Measurements from ENCODE around the gene CHD8.
A peak's percentile ranks its signal among the peaks of the same experiment; 100 is the strongest.
"Not testable (repeated sequence)": the region's sequence is repeated elsewhere in the genome, so short reads cannot be mapped to it uniquely, and the experiment has no call there.

CHD8 gene

DNA sequence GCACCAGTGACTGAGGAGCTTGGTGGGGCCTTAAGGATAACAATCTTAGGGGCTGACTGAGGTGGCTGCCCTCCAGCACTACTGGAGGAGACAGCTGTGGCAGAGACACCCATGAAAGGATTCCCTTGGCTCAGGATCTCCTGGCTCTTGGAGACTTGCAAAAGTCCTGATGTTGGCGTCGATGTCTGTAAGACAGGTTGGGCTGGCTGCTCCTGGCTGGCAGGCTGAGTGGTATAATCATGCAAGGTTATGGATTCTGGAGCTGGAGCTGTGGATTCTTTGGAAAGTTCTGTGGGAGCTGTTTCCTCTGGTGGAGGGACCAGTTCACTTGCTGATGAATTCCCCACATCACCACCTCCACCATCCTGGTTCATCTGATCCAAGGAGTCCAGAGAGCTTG is 24.8 kb downstream of the CHD8 start:
- DNase-seq: no peak

- no peak for DNase-seq
Observed at GRCh38 chr14:21428930-21429329, 27.0 kb downstream of the CHD8 start.

DNA sequence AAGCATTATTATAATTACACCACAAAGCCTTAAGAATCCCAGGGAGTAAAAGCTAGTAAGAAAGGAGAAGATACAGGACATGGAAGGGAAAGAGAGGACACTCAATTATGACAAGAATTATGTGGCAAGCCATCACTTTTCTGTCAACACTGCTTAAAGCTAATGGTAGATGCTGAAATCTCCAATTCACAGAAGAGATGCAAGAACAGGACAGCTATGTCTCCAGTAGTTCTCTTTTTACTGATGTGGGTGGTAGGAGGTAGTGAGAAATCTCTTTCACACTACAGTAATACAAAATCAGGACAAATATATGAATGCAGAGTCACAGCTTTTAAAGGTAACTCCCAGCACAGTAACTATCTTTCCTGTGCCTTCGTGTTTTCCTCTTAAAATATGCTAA is 29.2 kb downstream of the CHD8 start:
- DNase-seq: no peak

DNA sequence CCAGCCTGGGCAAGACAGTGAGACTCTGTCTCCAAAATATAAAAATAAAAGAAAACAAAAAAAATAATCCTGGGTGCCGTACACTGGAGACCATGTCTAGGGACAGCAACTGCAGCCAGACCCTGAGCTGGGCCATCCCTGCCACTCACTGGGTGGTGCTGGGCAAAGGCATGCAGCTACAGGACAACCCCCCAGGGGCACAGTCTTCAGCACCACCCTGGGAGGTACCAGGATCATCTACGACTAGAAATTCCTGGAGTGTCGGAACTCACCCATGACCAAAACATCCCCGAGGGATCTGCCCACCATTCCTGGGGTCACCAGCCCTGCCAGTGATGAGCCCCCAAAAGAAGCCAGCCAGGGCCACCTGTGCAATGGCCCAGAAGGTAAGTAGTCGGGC is 36.4 kb downstream of the CHD8 start:
- DNase-seq: no peak

GRCh38 chr14:21415329-21415728 is 40.6 kb downstream of the CHD8 start:
- DNase-seq: no peak

- no peak for DNase-seq
Observed at GRCh38 chr14:21414137-21414631, 41.7 kb downstream of the CHD8 start.

GRCh38 chr14:21408147-21408546 is 47.8 kb downstream of the CHD8 start:
- no peak for DNase-seq

DNA sequence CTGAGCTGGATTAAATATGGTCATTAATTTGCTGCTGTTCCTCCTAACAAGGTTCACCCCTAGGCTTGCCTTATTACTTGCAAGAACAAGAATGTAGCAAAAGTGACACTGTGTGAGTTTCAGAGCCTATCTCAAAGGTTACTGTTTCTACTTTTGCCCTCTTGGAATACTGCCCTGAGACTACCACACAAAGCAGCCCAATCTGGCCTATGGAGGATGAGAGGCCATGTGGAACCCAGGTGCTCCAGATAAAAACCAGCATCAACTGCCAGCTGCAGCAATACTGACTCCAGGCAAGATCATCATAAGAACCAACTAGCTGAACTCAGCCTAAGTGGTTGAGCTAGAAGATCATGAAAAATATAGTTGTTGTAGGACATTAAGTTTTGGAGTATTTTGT is 49.7 kb downstream of the CHD8 start:
- DNase-seq: no peak

- no peak for DNase-seq
Observed at GRCh38 chr14:21405097-21405496, 50.8 kb downstream of the CHD8 start.

- DNase-seq: no peak
Observed at GRCh38 chr14:21399311-21399870, 56.5 kb downstream of the CHD8 start.

- no peak for DNase-seq
Observed at GRCh38 chr14:21398901-21399300, 57.0 kb downstream of the CHD8 start.

DNA sequence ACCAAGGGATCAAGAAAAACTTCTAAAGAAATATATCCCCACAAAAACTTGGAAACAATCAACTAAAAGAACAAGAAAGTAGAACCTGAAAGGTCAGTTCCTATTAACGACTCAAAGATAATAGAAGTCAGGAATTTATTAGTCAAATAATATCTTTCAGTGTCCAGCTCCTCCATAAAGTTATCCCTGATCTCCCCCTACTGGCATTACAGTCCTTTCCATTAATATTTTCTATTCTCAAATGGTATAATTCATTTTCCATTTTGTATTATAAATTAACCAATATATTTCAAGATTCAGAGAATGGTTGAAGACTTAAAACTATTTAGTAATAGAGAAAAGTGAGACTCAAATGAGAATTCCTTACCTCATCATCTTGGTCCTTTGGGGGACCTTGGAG is 60.5 kb downstream of the CHD8 start:
- DNase-seq: no peak

DNA sequence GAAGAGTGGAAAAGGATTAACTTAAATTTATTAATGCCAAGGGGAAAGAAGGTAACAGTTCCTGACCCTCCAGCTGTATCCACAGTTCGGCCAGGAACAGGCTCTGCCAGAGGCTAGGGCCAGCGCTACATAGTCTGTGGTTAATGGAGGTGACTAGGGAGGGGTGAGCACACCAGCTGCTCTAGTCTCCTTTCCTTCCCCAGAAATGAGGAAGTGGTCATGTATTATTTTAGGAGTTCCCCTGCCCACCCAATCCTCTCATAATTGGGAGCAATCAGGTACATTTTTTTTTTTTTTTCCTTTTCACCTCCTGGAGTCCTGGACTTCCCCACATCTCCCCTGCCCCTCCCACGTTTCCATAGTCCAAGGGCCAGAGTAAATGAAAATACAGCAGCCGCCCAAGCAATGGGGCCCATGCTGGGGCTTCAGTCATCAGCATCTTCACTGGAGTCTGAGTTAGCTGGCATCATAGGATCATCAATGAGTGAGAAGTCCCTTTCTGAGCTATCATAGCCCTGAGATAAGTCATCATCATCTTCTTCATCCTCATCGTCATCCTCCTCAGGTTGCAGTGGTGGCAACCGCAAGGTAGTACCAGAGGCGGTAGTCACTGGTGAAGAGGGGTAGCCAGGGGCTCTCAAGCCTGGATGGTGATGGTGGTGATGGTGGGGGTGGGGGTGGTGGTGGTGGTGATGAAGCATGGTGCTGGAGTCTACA is 70.6 kb downstream of the CHD8 start:
- no peak for DNase-seq

DNA sequence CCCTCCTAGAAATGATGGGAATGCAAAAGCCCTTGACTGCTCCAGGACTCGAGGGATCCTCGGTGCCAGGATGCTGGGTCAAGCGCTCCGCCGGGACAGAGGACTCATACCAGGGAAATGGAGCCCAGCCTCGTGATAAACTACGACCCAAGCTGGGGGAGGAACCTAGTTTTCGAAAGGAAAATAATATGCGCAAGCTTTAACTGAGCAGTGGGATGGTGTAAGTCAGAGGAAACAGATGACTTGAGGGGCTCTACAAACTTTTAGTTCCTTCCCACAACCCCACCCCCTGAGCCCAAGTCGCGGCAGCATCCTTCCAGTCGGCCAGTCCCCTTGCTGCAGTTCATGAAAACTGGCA is 71.5 kb downstream of the CHD8 start:
- no peak for DNase-seq

DNA sequence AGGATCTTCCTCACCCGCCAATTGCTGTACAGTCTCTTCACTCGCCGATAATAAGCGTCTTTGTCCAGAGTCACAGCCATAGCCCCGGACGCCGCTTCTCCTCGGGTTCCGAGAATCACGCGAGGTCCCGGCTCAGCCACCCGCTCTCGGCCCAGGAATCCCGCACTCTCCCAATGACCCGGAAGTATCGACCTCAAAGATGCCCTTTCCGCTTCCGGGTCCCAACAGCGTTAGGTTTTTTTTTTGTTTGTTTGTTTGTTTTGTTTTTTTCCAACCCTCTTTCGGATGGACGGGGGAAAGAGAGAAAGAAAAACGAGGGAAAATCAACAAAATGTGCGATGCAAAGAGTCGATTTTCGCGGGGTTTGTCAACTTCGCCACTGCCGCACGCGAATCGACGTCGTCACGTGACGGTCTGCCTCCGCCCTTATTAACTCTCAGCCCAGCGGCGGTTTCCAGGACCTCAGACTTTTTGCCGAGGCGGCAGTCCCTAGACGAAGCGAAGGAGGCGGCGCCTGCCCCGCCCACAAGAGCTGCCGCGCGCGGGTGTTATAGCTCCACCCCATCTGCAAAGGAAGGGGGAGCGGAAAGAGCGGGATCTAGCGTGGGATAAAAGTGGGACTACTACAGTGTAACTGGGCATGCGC is 72.0 kb downstream of the CHD8 start, which contains the start of gene SUPT16H:
TSS of gene SUPT16H (minus strand) at position 172 of the 646 bp plus-strand sequence. CDS start at position 80, 92 bp downstream.
- DNase-seq: peak; percentile 92

- DNase-seq: peak; percentile 24
Observed at GRCh38 chr14:21382886-21383847, 72.8 kb downstream of the CHD8 start.

GRCh38 chr14:21382095-21382494 is 73.8 kb downstream of the CHD8 start:
- DNase-seq: no peak

GRCh38 chr14:21379338-21379737 is 76.6 kb downstream of the CHD8 start:
- DNase-seq: no peak

- no peak for DNase-seq
Observed at GRCh38 chr14:21373980-21374379, 81.9 kb downstream of the CHD8 start.

GRCh38 chr14:21372814-21373213 is 83.1 kb downstream of the CHD8 start:
- not testable (repeated sequence) for DNase-seq

- no peak for DNase-seq
Observed at GRCh38 chr14:21369949-21370679, 85.8 kb downstream of the CHD8 start.

DNA sequence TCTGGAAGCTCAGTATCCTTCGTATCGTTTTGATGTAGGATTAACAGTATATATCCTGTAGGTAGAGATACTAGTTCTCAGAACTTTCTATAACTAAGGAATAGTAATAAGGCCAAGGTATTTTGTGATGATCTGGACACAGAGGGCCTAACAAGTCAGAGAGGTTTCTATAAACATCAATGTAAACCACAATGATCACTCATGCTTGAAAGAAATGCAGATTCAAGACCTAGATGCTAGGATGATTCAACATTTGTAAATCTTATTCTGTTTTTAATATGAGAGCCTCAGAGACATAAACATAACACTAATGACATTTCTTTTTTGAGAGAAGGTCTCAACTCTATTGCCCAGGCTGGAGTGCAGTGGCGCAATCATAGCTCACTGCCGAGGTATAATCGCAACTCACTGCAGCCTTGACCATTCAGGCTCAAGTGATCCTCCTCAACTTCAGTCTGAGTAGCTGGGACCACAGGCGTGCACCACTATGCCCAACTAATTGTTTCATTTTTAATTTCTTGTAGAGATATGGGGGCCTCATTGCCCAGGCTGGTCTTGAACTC is 88.3 kb downstream of the CHD8 start:
- DNase-seq: no peak
